Skin of body (tissue), 2 donors: Measurements from ENCODE around the gene BLOC1S2. TPM values are rescaled to one million over a fixed set of nuclear protein-coding genes. Genes with fewer than 3 reads are reported as not detected.
"Not testable (repeated sequence)": the region's sequence is repeated elsewhere in the genome, so short reads cannot be mapped to it uniquely, and the experiment has no call there.

Experiments
- DNase-seq: peaks from one replicate; lab custom pipeline; 2025; lab: John Stamatoyannopoulos, UW
- total RNA-seq: library from RNA; depleted of rRNA; stranded (reverse); fragments of >200 nt; gene quantifications from one replicate; pipeline ENCODE4 v1.2.3, GENCODE V29; 2014

The BLOC1S2 gene
- total RNA-seq, 1 donor from 2014 or later, result 32.4 TPM

DNA sequence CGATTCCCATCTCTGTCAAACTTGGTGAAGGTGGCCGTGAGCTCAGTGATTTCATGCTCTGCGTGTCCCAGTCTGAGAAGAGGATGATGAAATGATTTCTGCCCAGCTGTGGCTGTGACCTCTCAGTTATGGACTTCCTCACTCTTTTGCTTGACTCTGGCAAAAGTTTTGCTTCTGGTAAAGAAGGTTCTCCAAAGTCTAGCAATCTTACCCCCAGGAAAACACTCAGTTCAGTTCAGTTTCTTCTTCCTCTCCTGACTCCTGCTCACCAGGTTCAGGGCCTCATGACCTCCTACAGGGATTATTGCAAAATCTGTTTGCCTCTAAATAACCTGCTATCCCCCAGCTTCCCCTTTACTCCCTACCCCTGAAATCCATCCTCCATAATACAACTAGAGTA, 4.9 kb upstream of the BLOC1S2 start:
- DNase-seq, result no peak

DNA sequence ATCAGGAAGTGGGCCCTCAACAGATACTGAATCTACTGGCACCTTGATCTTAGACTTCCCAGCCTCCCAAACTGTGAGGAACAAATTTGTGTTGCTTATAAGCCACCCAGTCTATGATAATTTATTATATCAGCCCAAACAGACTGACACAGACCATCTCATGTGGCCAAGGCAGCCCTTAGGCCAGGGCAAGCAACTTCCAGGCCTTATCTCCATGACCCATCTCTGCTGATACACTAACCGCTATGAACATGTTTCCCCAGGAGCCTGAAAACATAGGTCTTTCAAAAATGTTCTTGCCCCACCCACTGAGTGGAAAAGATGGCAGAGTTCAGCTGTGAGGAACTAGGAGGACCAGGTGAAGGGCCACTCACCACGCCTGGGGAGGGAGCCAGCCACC, 3.2 kb upstream of the BLOC1S2 start:
- no peak for DNase-seq

DNA sequence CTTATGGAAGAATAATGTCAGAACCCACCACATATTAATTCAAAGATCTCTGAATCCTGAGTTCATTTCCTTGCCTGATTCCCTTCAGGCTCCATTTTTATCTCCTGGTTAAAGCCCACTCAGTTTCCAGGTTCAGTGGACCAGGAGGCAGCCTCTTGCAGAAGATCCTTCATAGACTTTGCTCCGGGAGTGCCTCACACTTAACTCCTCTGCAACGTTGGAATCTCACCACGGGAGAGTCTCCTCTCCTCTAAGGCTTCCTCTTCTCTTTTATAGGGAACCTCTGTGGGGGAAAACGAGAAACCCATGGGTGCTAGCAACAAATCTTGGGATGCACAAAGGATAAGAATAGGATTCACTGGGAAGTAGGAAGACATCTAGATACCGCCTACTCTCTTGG, 1.7 kb upstream of the BLOC1S2 start:
- no peak for DNase-seq

DNA sequence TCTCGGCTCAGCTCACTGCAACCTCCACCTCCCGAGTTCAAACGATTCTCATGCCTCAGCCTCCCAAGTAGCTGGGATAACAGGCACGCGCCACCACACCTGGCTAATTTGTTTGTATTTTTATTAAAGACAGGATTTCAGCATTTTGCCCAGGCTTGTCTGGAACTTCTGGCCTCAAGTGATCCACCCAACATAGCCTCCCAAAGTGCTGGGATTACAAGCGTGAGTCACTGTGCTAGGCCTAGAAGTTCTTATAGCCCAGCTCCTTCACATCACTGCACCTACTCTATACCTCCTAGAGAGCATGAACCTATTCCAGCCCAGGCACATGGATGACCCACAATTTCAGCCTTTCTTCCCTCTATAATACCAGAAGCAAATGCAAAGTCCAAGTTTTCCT, 1.3 kb upstream of the BLOC1S2 start:
- no peak for DNase-seq

DNA sequence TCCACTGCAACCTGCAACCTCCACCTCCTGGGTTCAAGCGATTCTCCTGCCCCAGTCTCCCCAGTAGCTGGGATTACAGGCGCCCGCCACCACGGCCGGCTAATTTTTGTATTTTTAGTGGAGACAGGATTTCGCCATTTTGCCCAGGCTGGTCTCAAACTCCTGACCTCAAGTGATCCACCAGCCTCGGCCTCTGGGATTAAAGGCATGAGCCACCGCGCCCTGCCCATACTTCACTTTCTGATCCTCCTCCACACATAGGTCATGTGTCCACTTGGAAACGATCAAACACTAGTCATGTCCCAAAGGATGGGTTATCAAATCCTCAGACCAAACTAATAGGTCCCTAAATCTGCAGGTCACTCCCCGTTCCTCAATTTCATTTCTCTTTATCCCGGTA, 1.2 kb downstream of the BLOC1S2 start:
- not testable (repeated sequence) for DNase-seq

DNA sequence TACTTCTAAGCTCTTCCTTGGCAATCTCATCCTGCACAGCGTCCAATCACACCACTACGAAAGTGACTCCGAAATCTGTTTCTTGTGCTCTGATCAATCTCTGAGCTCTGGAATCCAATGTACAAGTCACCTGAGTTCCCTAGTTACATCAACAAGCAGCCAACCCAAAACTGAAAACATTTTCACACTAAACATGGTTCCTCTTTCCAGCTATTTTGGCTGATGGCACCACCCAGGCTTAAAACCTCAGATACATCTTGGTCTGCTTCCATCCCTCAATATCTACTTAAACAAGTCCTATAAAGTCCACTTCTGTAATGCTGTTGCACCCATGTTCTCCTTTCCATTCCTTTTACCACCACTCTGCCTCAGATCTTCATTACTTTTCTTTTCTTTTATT, 3.6 kb downstream of the BLOC1S2 start:
- no peak for DNase-seq

DNA sequence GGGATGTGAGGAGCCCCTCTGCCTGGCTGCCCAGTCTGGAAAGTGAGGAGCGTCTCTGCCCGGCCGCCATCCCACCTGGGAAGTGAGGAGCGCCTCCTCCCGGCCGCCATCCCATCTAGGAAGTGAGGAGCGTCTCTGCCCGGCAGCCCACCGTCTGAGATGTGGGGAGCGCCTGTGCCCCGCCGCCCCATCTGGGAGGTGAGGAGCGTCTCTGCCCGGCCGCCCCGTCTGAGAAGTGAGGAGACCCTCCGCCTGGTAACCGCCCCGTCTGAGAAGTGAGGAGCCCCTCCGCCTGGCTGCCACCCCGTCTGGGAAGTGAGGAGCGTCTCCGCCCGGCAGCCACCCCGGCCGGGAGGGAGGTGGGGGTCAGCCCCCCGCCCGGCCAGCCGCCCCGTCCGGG, 9.5 kb downstream of the BLOC1S2 start:
- DNase-seq, result not testable (repeated sequence)

DNA sequence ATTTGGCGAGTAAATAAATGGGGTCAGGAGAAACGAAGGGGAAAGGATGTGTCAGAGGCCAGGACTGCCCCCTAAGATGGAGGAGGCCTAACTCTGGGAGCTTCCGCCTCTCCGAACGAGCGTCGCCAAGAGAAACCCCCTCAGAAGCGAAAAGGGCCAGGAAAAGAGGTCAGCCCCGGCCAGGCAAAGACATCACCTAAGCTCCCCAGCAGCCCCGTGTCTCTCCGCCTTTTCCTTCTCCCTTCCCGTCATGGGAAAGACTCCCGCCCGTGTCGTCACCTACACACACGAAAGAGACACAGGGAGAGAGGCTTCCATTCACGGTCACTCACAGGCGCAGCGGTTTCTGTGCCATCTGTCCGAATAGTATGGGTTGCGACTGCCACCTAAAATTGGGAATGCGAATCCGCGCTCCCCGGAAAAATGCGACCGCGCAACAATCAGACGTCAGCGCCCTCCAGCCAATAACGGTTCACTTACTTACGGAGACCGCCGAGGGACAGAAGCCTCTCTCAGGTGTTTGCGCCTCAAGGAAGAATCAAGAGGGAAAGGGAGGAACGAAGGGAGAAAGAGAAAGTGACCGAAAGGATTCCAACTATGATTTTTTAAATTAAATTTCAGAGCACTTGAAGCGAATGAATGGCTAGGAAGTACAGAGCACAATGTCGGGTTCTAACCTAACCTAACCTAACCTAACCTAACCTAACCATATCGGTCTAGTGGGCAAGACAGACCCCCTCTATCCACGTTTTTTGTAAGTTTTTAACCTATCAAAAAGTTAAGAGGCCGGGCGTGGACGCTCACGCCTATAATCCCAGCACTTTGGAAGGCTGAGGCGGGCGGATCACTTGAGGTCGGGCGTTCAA, 19.0 kb downstream of the BLOC1S2 start, which contains the start of gene CWF19L1:
TSS of gene CWF19L1 (minus strand) at position 400 of the 866 bp plus-strand sequence. CDS start at position 355, 45 bp downstream.
- peak; percentile 91 for DNase-seq

DNA sequence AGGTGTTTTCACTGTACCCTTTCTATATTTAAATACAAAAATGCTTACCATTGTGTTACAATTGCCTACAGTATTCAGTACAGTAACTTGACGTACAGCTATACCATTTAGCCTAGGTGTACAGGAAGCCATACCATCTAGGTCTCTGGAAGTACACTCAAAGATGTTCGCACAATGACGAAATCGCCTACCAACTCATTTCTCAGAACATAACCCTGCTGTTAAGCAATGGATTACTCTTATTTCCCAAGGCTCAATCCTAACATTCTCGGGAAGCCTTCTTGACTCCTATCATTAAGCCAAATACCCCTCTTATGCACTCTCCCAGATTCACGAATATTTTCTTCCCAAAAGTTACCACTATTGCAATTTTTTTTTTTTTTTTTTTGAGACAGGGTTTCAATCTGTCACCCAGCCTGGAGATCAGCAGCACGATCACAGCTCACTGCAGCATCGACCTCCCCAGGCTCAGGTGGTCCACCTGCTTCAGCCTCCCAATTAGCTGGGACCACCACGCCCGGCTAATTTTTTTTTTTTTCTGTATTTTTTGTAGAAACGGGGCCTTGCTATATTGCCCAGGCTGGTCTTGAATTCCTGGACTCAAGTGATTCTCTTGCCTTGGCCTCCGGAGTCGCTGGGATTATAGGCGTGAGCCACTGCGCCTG, 20.5 kb downstream of the BLOC1S2 start:
- no peak for DNase-seq

DNA sequence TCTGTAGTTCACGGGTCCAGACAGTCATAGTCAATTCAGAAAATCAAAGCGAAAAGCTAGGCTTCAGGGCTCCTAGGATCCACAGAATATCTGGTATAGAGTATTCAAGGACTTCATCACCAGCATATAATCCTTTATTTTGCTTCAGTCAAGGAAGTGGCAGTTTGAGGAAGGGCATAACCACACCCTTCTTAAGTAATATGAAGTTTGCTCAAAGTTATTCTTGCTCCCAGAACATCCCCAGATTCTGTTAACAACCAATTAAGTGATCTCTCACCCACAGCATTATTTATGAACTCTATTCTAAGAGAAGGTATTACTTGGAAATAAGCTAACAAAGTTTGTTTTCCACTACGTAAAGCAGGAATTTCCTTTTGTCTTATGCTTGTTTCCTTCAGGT, 32.3 kb downstream of the BLOC1S2 start:
- no peak for DNase-seq

DNA sequence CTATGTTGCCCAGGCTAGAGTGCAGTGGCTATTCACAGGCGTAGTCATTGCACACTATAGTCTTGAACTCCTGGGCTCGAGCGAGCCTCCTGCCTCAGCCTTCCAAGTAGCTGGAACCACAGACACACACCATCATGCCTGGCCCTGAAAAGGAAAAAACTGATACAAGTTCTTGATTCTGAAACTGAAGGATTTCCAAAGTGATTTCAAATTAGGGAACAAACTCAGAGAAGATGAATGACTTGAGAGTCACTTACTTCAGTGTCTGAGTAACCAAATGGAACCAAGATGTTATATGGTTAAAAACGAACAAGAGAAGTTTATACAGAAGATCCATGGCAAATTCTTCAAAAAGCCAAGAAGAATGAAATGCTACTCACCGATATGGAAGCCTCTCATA, 33.4 kb downstream of the BLOC1S2 start:
- DNase-seq, result no peak

DNA sequence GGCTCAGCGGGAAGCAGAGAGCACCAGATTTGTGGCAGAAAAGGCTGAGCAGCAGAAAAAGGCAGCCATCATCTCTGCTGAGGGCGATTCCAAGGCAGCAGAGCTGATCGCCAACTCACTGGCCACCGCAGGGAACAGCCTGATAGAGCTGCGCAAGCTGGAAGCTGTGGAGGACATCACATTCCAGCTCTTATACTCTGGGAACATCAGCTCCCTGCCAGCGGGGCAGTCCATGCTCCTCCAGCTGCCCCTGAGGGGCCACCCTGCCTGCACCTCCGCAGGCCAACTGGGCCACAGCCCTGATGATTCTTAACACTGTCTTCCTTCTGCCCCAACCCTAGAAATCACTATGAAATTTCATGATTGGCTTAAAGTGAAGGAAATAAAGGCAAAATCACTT, 37.7 kb downstream of the BLOC1S2 start:
- no peak for DNase-seq

DNA sequence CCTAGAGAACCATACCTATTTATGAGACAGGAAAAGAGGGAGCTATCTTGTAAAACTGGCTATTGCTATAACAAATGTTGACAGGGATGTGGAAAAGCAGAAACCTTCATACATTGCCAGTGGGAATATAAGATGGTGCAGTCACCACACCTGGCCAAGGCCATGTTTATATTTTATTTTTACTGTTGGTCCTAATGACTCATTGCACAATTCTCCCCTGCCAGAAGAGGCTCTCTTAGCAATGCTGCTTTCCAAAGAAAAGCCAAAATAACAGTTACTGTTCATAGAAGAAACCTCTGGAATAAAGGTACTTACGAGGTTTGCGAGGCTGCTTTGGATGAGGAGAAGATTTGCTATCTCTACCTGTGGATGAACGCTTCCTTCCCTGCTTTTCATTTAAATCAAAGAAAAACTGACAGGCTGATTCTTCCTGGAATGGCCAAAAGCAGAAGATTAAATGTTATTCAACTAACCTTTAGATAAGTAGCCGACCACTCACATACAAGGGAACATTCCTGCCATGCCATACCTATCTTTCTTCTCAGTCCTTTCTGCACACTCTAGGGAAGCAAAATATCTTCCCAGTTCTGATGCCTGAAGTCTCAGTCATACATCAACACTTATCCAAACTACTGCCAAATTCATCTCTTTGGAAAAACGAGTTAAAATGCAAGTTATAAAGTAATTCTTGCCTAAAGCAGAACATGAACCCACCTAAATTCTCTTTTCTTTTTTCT, 40.8 kb downstream of the BLOC1S2 start:
- DNase-seq, result no peak

DNA sequence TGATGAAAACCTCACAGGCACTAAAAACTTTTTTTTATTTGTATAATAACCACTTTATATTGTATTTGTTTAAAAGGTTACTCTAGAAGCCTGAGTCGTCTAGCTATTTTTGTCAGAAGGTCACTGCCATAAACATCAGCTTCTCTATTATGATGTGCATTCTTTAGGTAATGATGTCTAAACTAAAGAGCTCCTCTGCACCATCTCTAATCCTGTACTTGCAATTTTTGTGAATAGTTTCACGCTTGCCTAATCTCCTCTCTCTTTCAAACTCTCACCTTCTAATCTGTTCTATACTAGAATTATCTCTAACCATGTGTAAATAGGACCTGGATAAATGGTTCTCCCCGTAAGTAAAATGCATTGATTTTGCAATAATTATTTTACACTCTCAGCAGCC, 46.6 kb downstream of the BLOC1S2 start:
- no peak for DNase-seq

DNA sequence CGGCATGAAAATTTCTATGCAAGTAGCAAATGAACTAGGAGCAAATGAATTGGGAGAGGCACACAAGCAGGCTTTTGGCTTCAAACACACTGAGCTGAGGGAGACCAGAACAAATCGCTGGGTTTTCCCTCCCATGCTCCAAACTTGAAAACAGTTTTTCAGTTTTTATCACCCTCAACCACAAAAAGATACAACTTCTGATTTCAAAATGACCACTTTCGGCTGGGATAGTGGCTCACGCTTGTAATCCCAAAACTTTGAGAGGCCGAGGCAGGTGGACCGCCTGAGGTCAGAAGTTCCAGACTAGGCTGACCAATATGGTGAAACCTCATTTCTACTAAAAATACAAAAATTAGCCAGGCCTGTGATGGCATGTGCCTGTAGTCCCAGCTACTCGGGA, 48.1 kb downstream of the BLOC1S2 start:
- DNase-seq, result no peak

DNA sequence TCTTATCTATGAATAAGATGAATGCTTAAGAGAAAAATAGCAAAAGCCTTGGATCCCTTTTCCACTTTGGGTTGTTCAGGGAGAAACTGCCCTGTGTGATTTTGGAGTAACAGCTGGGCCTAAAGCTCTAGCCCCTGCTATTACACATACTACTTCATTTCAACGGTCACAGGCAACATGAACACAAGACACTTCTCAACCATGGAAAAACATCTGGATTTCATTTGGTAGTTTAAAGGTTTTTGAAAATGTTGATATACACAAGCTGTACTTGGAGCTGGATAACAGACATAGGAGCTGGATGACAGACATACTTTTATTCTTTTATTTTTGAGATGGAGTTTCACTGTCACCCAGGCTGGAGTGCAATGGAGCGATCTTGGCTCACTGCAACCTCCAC, 54.4 kb downstream of the BLOC1S2 start:
- DNase-seq, result peak; percentile 0

DNA sequence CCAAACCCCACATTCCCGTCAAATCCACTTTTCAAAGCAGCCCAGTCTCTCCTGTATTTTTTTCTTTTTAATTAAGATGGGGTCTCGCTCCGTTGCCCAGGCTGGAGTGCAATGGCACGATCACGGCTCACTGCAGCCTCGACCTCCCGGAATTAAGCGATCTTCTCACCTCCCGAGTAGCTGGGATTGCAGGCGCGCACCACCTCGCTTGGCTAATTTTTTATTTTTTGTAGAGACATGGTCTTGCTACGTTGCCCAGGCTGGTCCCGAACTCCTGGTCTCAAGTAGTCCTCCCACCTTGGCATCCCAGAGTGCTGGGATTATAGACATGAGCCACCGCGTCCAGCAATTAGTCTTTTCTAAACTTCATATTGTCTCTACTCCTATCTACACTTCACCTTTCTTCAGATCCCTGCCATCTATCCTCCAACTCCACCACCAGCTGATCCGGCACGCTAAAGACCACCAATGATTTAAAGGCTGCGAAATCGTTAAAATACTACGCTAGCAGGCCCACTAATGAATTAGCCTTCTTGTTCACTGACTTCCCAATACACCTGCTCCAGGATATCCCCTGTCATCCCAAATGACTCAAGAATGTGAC, 56.6 kb downstream of the BLOC1S2 start:
- DNase-seq, result no peak

DNA sequence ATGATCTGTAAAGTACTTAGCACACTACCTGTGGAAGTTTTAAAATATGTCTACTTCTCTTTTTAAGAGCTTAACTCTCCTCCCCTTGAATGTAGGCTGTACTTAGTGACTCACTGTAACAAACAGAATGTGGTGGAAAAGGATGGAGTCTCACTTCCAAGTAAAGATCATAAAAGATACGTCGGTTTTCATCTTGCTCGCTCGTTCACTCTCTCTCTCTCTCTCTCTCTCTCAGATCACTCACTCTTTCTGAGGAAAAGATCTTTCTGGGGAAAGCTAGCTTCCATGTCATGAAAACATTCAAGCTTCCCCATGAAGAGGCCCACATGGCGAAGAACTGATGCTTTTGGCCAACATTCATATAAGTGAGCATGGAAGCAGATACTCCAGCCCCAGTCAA, 62.6 kb downstream of the BLOC1S2 start:
- no peak for DNase-seq
